Kidney (tissue), 14 donors: ENCODE data around the gene S100A6. TPM values are rescaled to one million over a fixed set of nuclear protein-coding genes. Genes with fewer than 3 reads are reported as not detected.
"Not testable (repeated sequence)": the region's sequence is repeated elsewhere in the genome, so short reads cannot be mapped to it uniquely, and the experiment has no call there.

Experiments used
- DNase-seq, 5 donors: peaks; one replicate each; pipeline ENCODE4 v3.0.0-alpha.2; 2013 to 2020
- FAIRE-seq: peaks from 2 replicates; lab custom pipeline; 2012; peaks lifted over from hg19 to GRCh38; lab: Jason Lieb, UNC
- H3K27ac ChIP-seq, 2 donors: one replicate each; pipeline ENCODE4 v1.7.0; 2013; ENCODE audit warnings: low read depth in 2 of 2, low read length in 2 of 2, inconsistent platforms in 1 of 2
- H3K27me3 ChIP-seq: one replicate; pipeline ENCODE4 v1.7.1; 2013; ENCODE audit warnings: low read length, inconsistent platforms; ENCODE audit not compliant: control insufficient read depth, insufficient read depth
- H3K36me3 ChIP-seq, 3 donors: one replicate each; pipeline versions ENCODE4 v1.7.0 to v1.7.1; 2013; ENCODE audit warnings: low read length in 3 of 3, control low read depth in 1 of 3, inconsistent platforms in 1 of 3; ENCODE audit not compliant: insufficient read depth in 3 of 3, control insufficient read depth in 2 of 3
- H3K4me1 ChIP-seq, 3 donors: one replicate each; pipeline versions ENCODE4 v1.7.0 to v1.7.1; 2013; ENCODE audit warnings: low read length in 3 of 3, inconsistent platforms in 1 of 3, low read depth in 1 of 3; ENCODE audit not compliant: control insufficient read depth in 2 of 3, insufficient read depth in 2 of 3
- H3K4me3 ChIP-seq, 3 donors: one replicate each; pipeline versions ENCODE4 v1.7.0 to v1.8.1; 2013; ENCODE audit warnings: low read length in 3 of 3, control low read depth in 1 of 3, inconsistent platforms in 1 of 3
- H3K9ac ChIP-seq, 3 donors: one replicate each; pipeline versions ENCODE4 v1.7.0 to v1.7.1; 2013; ENCODE audit warnings: low read length in 3 of 3, control low read depth in 1 of 3, inconsistent platforms in 1 of 3
- H3K9me3 ChIP-seq, 3 donors: one replicate each; pipeline versions ENCODE4 v1.7.0 to v1.7.1; 2013; ENCODE audit warnings: low read length in 3 of 3, control low read depth in 1 of 3, inconsistent platforms in 1 of 3; ENCODE audit not compliant: control insufficient read depth in 2 of 3, insufficient read depth in 1 of 3
- CTCF ChIP-seq: IDR thresholded peaks from 3 replicates; pipeline ENCODE4 v1.5.1; 2012; ENCODE audit warnings: mild to moderate bottlenecking, moderate library complexity, borderline replicate concordance; ENCODE audit not compliant: insufficient read depth; ENCODE audit errors: extremely low read depth
- intact Hi-C: fragments of 100-400 bp; cut with DNase I; formaldehyde crosslinking; loops from one replicate; pipeline ENCODE4 v1.11.1; 2022
- polyA plus RNA-seq: library from polyadenylated mRNA; stranded (reverse); fragments of 350-450 nt; fragmentation: Illumina TruSeq; extraction: RNeasy Lipid Tissue Mini Kit (QIAGEN cat#74804); gene quantifications from one replicate; pipeline ENCODE4 v1.2.3, GENCODE V29; 2014; ENCODE audit warnings: low read depth, low replicate concordance; ENCODE audit not compliant: insufficient read depth
- total RNA-seq: library from RNA; stranded (reverse); fragmentation: NEBNext Ultra II Directional; extraction: Animal tissue kit (Norgen Biotek cat#: 25700); gene quantifications from one replicate; pipeline ENCODE4 v1.2.1, GENCODE V29; 2021
- donor health status: control.
- donor health status: control.
- donor health status: control.
- donor health status: control.
- donor health status: control.
- donor health status: DM: yes; HTN: yes; CAD: no.
- donor health status: Normal renal cell carcinoma (clear cell type).

S100A6 gene
- total and polyA plus RNA-seq, 2 donors from 2014 or later: 1,542 to 1,580 TPM

- H3K4me1 ChIP-seq: peaks cover 6 to 24% (median 19%) of the 10 kb centered on the region in 3 donors
- peak overlapping the region in 2 of 3 donors; percentile 29 to 87 for H3K9ac ChIP-seq
- H3K4me3 ChIP-seq: peak overlapping the region in 2 of 3 donors; percentile 31 to 44
- intact Hi-C loops: no loop called here
- peak overlapping the region; percentile 23 to 56 for H3K27ac ChIP-seq
- DNase-seq: peak; percentile 69 to 88 (median 84)
- no peaks in the 10 kb centered on the region for H3K27me3 ChIP-seq
- no peak for TF ChIP-seq CTCF
- H3K9me3 ChIP-seq: no peaks in the 10 kb centered on the region
- no peaks in the 10 kb centered on the region for H3K36me3 ChIP-seq
- no peak for FAIRE-seq
Measured at GRCh38 chr1:153563483-153563901, 27.7 kb upstream of the S100A6 start.

GRCh38 chr1:153562021-153562420 lies 26.2 kb upstream of the S100A6 start:
- H3K36me3 ChIP-seq, H3K4me3 ChIP-seq, H3K27ac ChIP-seq, intact Hi-C loops, H3K9ac ChIP-seq, DNase-seq, FAIRE-seq, H3K9me3 ChIP-seq, H3K27me3 ChIP-seq: not testable (repeated sequence)
- H3K4me1 ChIP-seq: peaks cover 2 to 16% (median 10%) of the 10 kb centered on the region in 3 donors

- peaks cover 2 to 11% (median 6%) of the 10 kb centered on the region in 3 donors for H3K4me1 ChIP-seq
- peak in 1 of 5 donors; percentile 57 for DNase-seq
- H3K9ac ChIP-seq: no peak overlapping the region
- H3K27ac ChIP-seq: no peak overlapping the region
- H3K27me3 ChIP-seq: no peaks in the 10 kb centered on the region
- no peaks in the 10 kb centered on the region for H3K9me3 ChIP-seq
- no peak overlapping the region for H3K4me3 ChIP-seq
- no peaks in the 10 kb centered on the region for H3K36me3 ChIP-seq
- intact Hi-C loops: no loop called here
- TF ChIP-seq CTCF: no peak
- FAIRE-seq: no peak
Measured at GRCh38 chr1:153561466-153561985, 25.7 kb upstream of the S100A6 start.

- Histone ChIP-seq H3K27ac (no peak overlapping the region), H3K9ac (no peak overlapping the region), H3K4me3 (no peak overlapping the region), H3K27me3 (no peaks in the 10 kb centered on the region), H3K4me1 (peaks cover 1 to 9% (median 6%) of the 10 kb centered on the region in 3 donors), H3K9me3 (no peaks in the 10 kb centered on the region), H3K36me3 (no peaks in the 10 kb centered on the region)
- FAIRE-seq: no peak
- intact Hi-C loops: no loop called here
- DNase-seq: peak in 1 of 5 donors; percentile 19
- no peak for TF ChIP-seq CTCF
Measured at GRCh38 chr1:153560771-153561465, 25.1 kb upstream of the S100A6 start.
